ENCODE measurements around the gene MAML3.
A peak's percentile ranks its signal among the peaks of the same experiment; 100 is the strongest.

MAML3 gene

GRCh38 chr4:140046016-140046415, 108.0 kb downstream of the MAML3 start:
- DNase-seq (ENCODE audit: low read depth in 2 of 2): no peak

GRCh38 chr4:140044337-140044902, 109.6 kb downstream of the MAML3 start:
- DNase-seq (ENCODE audit: low read depth in 2 of 2): no peak

- DNase-seq (ENCODE audit: low read depth in 2 of 2): no peak
These were observed 111.3 kb downstream of the MAML3 start for GRCh38 chr4:140042634-140043033.

GRCh38 chr4:140038031-140038533, 115.9 kb downstream of the MAML3 start:
- no peak for DNase-seq (ENCODE audit: low read depth in 2 of 2)

- DNase-seq (ENCODE audit: low read depth in 2 of 2): no peak
These were observed 116.5 kb downstream of the MAML3 start for GRCh38 chr4:140037353-140038030.

- DNase-seq (ENCODE audit: low read depth in 2 of 2): no peak
These were observed 122.3 kb downstream of the MAML3 start for GRCh38 chr4:140031706-140032105.

- DNase-seq (ENCODE audit: low read depth in 2 of 2): no peak
These were observed 122.9 kb downstream of the MAML3 start for GRCh38 chr4:140031061-140031460.

GRCh38 chr4:140028676-140029517, 125.1 kb downstream of the MAML3 start:
- DNase-seq (ENCODE audit: low read depth in 2 of 2): no peak

GRCh38 chr4:140028101-140028500, 125.9 kb downstream of the MAML3 start:
- DNase-seq (ENCODE audit: low read depth in 2 of 2): no peak

- no peak for DNase-seq (ENCODE audit: low read depth in 2 of 2)
These were observed 126.9 kb downstream of the MAML3 start for GRCh38 chr4:140027101-140027500.

GRCh38 chr4:140025470-140025869, 128.5 kb downstream of the MAML3 start:
- no peak for DNase-seq (ENCODE audit: low read depth in 2 of 2)

GRCh38 chr4:140020457-140021361, 133.3 kb downstream of the MAML3 start:
- DNase-seq (ENCODE audit: low read depth in 2 of 2): no peak

- DNase-seq (ENCODE audit: low read depth in 2 of 2): no peak
These were observed 134.2 kb downstream of the MAML3 start for GRCh38 chr4:140019619-140020347.

GRCh38 chr4:140018931-140019618, 134.9 kb downstream of the MAML3 start:
- no peak for DNase-seq (ENCODE audit: low read depth in 2 of 2)

GRCh38 chr4:140014284-140014683, 139.7 kb downstream of the MAML3 start:
- no peak for DNase-seq (ENCODE audit: low read depth in 2 of 2)

- peak; percentile 32 to 34 for DNase-seq (ENCODE audit: low read depth in 2 of 2)
These were observed 141.1 kb downstream of the MAML3 start for GRCh38 chr4:140012688-140013486.

GRCh38 chr4:140005699-140006098, 148.3 kb downstream of the MAML3 start:
- no peak for DNase-seq (ENCODE audit: low read depth in 2 of 2)

- DNase-seq (ENCODE audit: low read depth in 2 of 2): no peak
These were observed 148.9 kb downstream of the MAML3 start for GRCh38 chr4:140004922-140005627.

- no peak for DNase-seq (ENCODE audit: low read depth in 2 of 2)
These were observed 149.5 kb downstream of the MAML3 start for GRCh38 chr4:140004549-140004895.

Measured in stimulated activated CD4-positive, alpha-beta T cell treated with anti-CD3 and anti-CD28 coated beads, Interleukin-12 subunit alpha, Interleukin-12 subunit beta, amount 100 ng/mL, for 24 hours (primary cell).